ENCODE data around the gene SRGAP3.

Gene SRGAP3

DNA sequence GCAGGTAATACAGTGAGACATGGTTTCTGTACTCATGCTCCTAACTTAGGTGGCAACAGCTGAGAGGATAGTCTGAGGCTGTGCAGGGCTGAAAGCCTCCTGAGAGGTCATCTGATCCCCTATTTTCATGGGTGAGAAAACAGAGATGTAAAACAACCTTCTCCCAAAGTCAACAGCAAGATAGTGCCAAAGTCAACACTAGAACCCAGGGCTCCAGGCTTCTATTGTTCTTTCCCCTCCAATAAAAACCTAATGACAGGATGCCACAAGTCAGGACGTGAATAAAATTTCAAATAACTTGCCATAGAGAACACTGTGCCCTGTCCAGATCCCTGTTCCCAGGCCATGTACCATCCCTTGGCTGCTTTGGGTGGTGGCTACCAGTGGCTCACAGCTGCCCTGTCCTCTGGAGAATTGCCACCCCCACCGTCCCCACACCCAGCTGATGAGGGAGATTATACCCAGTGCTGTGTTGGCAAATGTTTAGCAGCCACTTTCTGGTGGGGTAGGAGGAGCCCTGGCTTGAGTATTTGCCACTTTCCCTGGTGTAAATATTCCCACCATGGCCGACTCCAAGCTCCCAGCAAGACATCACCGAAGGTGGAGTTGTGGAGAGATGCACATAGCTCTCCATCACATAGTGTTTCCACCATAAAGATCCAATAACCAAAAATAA, 54.8 kb downstream of the SRGAP3 start:
- TF ChIP-seq, protein P1, sequence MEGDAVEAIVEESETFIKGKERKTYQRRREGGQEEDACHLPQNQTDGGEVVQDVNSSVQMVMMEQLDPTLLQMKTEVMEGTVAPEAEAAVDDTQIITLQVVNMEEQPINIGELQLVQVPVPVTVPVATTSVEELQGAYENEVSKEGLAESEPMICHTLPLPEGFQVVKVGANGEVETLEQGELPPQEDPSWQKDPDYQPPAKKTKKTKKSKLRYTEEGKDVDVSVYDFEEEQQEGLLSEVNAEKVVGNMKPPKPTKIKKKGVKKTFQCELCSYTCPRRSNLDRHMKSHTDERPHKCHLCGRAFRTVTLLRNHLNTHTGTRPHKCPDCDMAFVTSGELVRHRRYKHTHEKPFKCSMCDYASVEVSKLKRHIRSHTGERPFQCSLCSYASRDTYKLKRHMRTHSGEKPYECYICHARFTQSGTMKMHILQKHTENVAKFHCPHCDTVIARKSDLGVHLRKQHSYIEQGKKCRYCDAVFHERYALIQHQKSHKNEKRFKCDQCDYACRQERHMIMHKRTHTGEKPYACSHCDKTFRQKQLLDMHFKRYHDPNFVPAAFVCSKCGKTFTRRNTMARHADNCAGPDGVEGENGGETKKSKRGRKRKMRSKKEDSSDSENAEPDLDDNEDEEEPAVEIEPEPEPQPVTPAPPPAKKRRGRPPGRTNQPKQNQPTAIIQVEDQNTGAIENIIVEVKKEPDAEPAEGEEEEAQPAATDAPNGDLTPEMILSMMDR (conservative IDR thresholded peaks at IDR 0.05) = no peak

DNA sequence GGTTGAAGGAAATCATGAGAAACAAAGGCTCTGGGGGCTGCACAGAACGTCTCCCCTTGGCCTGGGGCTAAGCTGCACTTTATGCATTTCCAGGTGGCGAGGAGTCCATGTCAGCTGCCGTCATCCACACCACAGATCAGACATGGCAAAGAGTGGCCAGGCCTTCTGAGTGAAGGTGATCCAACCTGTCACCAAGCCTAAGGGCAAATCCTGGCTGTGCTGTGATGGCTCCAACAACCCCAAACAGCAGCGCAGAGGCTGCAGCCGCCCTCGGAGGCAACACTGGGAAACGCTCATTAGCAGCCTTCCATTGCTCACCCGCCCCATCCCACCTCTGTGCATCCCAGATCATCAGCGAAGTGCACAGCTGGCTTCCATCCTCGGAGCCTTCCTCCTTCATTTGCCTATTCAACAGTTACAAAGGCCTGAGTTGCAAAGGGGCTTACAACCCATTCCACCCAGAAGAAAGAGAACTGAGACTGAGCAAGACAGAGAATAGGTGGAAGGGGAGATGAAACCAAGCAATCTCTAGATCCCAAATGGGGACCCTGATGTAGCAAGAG, 55.7 kb downstream of the SRGAP3 start:
- no peak for TF ChIP-seq ZFX (IDR thresholded peaks at IDR 0.05)
- TF ChIP-seq, protein P1 (conservative IDR thresholded peaks at IDR 0.05) = no peak
- peak overlapping the region; percentile 35; the same call in 1 of the 2 replicates for H3K27ac ChIP-seq

More for the DNA sequence above, 54.8 kb downstream of the SRGAP3 start:
- H3K27ac ChIP-seq = peak overlapping the region; percentile 67

DNA sequence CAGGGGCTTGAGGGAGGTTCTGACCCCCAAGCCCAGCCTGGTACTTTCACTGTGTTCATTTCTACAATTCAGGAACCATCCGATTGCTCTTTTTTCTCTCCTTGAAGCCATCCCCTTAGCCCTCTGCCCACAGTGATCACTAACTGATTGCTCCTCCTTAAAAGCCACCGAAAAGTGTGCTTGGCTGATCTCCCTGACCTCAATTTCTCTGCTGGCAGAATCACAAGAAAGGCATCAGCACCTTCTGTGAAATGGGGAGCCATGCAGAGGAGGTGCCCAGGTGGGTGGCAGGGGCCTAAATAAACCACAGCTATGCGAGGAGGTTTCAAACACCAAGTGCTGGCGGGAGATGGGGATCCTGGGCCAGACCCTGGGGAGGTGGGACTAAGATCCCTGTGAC, 56.2 kb downstream of the SRGAP3 start:
- no peak for TF ChIP-seq ZFX (IDR thresholded peaks at IDR 0.05)
- TF ChIP-seq, protein P1 (conservative IDR thresholded peaks at IDR 0.05) = no peak
- peak overlapping the region; percentile 35; the same call in 1 of the 2 replicates for H3K27ac ChIP-seq

DNA sequence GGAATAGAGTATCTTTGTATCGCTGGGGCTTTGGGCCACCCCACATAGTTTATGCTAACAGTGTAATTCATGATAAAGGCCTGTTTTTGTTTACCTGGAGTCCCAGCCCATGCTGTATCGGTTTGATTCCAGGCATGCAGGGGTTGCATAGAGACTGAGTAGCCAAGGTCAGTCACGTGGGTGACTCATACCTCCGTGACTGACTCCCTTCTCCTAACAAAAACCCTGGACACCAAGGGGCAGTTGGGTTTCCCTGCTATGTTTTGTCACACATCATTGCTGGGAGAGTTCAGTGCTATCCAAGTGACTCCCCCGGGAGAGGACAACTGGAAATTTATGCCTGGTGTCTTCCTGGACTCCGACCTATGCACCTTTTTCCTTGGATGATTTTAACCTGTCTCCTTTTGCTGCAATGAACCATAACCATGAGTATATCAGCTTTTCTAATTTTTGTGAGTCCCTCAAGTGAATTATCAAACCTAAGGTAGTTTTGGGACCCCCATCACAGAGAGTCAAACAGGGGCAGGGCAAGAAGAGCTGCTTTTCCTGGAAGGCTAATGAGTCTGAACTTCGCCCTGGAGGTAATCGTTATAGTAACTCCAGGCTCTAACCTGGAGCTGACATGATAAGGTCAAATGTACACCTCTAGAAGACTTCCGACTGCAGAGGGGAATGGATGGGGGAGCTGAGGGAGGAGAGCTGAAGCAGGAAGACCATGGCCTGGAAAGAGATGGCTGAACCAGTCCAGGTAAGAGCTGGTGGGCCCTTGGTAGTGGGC, 57.0 kb downstream of the SRGAP3 start:
- no peak overlapping the region; the same call in 1 of the 2 replicates for H3K27ac ChIP-seq
- TF ChIP-seq ZFX (IDR thresholded peaks at IDR 0.05) = no peak
- TF ChIP-seq, protein P1 (conservative IDR thresholded peaks at IDR 0.05) = no peak

DNA sequence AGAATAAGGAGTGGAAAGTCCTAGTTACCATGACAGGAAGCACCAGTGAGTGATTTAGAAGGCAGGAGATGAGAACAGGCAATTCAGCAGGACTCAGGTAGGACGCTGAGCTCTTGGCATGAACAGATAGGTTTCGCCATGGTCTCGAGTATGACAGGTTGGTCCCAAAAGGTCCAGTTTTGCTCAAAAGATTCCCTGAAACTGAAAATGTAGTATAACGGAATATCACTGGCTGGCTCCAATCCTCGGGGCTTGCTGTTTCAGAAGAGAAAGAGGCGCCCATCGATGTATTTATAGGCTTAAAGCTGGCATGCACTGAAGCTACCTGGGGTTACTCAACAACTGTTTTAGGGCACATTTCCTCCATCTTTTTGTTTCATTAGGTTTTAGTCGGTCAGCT, 59.2 kb downstream of the SRGAP3 start:
- TF ChIP-seq ZFX (IDR thresholded peaks at IDR 0.05) = no peak
- TF ChIP-seq, protein P1 (conservative IDR thresholded peaks at IDR 0.05) = no peak
- no peak overlapping the region for H3K27ac ChIP-seq

DNA sequence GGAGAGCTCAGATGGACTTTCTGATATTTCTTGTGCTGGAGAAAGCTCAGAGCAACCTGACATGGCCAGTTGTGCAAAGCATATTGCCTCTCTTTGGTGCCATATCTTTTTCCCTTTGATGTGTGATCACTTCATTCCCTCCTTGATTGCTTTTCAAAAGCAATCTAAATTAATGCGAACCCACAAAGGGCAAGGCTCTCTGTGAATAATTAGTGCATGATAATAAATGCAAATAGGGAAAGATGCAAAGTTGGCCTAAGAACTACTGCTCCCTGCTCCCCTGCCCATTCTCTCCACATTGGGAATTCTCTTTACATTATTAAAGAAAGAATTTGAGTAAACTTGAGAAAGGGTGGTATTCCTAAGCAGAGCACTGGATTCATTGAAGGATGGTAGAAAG, 60.9 kb downstream of the SRGAP3 start:
- H3K27ac ChIP-seq = no peak overlapping the region
- TF ChIP-seq, protein P1 (conservative IDR thresholded peaks at IDR 0.05) = no peak
- TF ChIP-seq ZFX (IDR thresholded peaks at IDR 0.05) = no peak

DNA sequence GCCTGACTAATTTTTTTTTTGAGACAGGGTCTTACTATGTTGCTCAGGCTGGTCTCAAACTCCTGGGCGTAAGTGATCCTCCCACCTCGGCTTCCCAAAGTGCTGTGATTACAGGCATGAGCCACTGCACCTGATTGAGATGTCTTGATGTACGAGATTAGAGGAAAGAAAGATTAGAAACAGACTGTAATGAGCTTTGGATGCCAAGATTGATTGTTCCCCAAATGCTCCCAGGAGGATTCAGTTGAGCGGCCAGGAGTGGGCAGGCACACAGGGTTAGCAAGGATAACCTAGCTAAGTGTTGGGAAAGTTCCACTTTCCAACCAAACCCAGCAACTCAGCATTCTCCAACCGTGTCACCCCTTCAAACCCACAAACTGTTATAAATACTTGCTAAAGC, 63.7 kb downstream of the SRGAP3 start:
- H3K27ac ChIP-seq = no peak overlapping the region
- TF ChIP-seq ZFX (IDR thresholded peaks at IDR 0.05) = no peak
- TF ChIP-seq, protein P1 (conservative IDR thresholded peaks at IDR 0.05) = no peak

Data from C4-2B (cell line).